RPMI7951 (cell line): ENCODE measurements around the gene CLEC5A. TPM values are rescaled to one million over a fixed set of nuclear protein-coding genes. Genes with fewer than 3 reads are reported as not detected.

Experiments used
- total RNA-seq: library from RNA; depleted of rRNA; stranded (reverse); fragments of >200 nt; shearing (Covaris generic); gene quantifications from 2 replicates; pipeline ENCODE4 v1.2.3, GENCODE V29; 2014; rRNA removed

The CLEC5A gene
- total RNA-seq, 1 experiment from 2014 or later, result not detected

Other genes with a start within 250 kb of the CLEC5A start
- 3.6 and 4.0 TPM in 2 replicates for gene DENND11, start 244.8 kb downstream of the CLEC5A start, total RNA-seq
- not detected in 2 replicates for gene WEE2, start 238.6 kb downstream of the CLEC5A start, total RNA-seq
- 318 and 328 TPM in 2 replicates for gene SSBP1, start 208.6 kb downstream of the CLEC5A start, total RNA-seq
- 0.12 TPM in 1 of 2 replicates, not detected in the other for gene TAS2R3, start 182.9 kb downstream of the CLEC5A start, total RNA-seq
- gene TAS2R4, start 170.3 kb downstream of the CLEC5A start, total RNA-seq, result 0.10 and 0.12 TPM in 2 replicates
- gene TAS2R5, start 156.8 kb downstream of the CLEC5A start, total RNA-seq, result not detected in 2 replicates
- gene PRSS37, start 105.5 kb downstream of the CLEC5A start, total RNA-seq, result not detected in 2 replicates
- not detected in 2 replicates for gene OR9A4, start 30.6 kb downstream of the CLEC5A start, total RNA-seq
- gene TAS2R38, start 26.8 kb upstream of the CLEC5A start, total RNA-seq, result not detected in 2 replicates
- gene MGAM, start 48.9 kb upstream of the CLEC5A start, total RNA-seq, result 0.68 and 0.72 TPM in 2 replicates
- gene MGAM2, start 164.7 kb upstream of the CLEC5A start, total RNA-seq, result not detected in 2 replicates